Mesothelial cell of epicardium (in vitro differentiated cells): ENCODE measurements around the gene KCTD20. TPM values are rescaled to one million over a fixed set of nuclear protein-coding genes. Genes with fewer than 3 reads are reported as not detected.
A peak's percentile ranks its signal among the peaks of the same experiment; 100 is the strongest.

Experiments used
- DNase-seq, 2 experiments: peaks; one replicate each; pipeline ENCODE4 v3.0.0; 2021; ENCODE audit warnings: low spot score in 2 of 2; ENCODE audit not compliant: unreplicated experiment in 2 of 2
- H3K27ac Mint-ChIP-seq: 2 replicates; pipeline ENCODE4 v1.8.0; 2021; ENCODE audit warnings: mixed read lengths
- H3K27me3 Mint-ChIP-seq: 2 replicates; pipeline ENCODE4 v1.8.0; 2021; ENCODE audit warnings: low read depth, mixed read lengths
- H3K36me3 Mint-ChIP-seq: 2 replicates; pipeline ENCODE4 v1.8.0; 2021; ENCODE audit warnings: mixed read lengths
- H3K4me1 Mint-ChIP-seq: 2 replicates; pipeline ENCODE4 v1.8.0; 2021; ENCODE audit warnings: mixed read lengths
- H3K4me3 Mint-ChIP-seq: 2 replicates; pipeline ENCODE4 v1.8.0; 2021; ENCODE audit warnings: mild to moderate bottlenecking, moderate library complexity, mixed read lengths
- H3K9me3 Mint-ChIP-seq: 2 replicates; pipeline ENCODE4 v1.8.0; 2021; ENCODE audit warnings: mixed read lengths
- CTCF ChIP-seq: fragments of 200-600 bp; sonication (generic); IDR thresholded peaks from one replicate; pipeline ENCODE4 v1.5.0; 2021; ENCODE audit warnings: antibody characterized with exemption; ENCODE audit not compliant: unreplicated experiment
- total RNA-seq: library from RNA; stranded (reverse); gene quantifications from 3 replicates; pipeline ENCODE4 v1.2.1, GENCODE V29; 2021

Gene KCTD20
- total RNA-seq, 1 donor from 2014 or later: 39.9 TPM

- Mint-ChIP-seq H3K27ac (no peak overlapping the region), H3K4me1 (peaks cover 10% of the 10 kb centered on the region), H3K36me3 (peaks cover 2% of the 10 kb centered on the region), H3K27me3 (peaks cover 11% of the 10 kb centered on the region), H3K4me3 (no peak overlapping the region), H3K9me3 (peaks cover 8% of the 10 kb centered on the region)
- no peak for DNase-seq
- no peak for TF ChIP-seq CTCF
Measured at GRCh38 chr6:36413489-36414480, 29.0 kb upstream of the KCTD20 start.

GRCh38 chr6:36414481-36414880 lies 28.3 kb upstream of the KCTD20 start:
- Mint-ChIP-seq H3K27ac (no peak overlapping the region), H3K36me3 (peaks cover 2% of the 10 kb centered on the region), H3K9me3 (peaks cover 8% of the 10 kb centered on the region), H3K4me3 (no peak overlapping the region), H3K4me1 (peaks cover 12% of the 10 kb centered on the region), H3K27me3 (peaks cover 6% of the 10 kb centered on the region)
- no peak for DNase-seq
- no peak for TF ChIP-seq CTCF

GRCh38 chr6:36418558-36418957 lies 24.2 kb upstream of the KCTD20 start:
- Mint-ChIP-seq H3K4me3 (no peak overlapping the region), H3K4me1 (peaks cover 18% of the 10 kb centered on the region), H3K27me3 (no peaks in the 10 kb centered on the region), H3K9me3 (peaks cover 6% of the 10 kb centered on the region), H3K36me3 (no peaks in the 10 kb centered on the region), H3K27ac (no peak overlapping the region)
- DNase-seq: no peak
- TF ChIP-seq CTCF: no peak

GRCh38 chr6:36419310-36419709 lies 23.5 kb upstream of the KCTD20 start:
- H3K4me1 Mint-ChIP-seq: peaks cover 23% of the 10 kb centered on the region
- H3K9me3 Mint-ChIP-seq: peaks cover 3% of the 10 kb centered on the region
- no peak overlapping the region for H3K4me3 Mint-ChIP-seq
- no peak for TF ChIP-seq CTCF
- H3K36me3 Mint-ChIP-seq: no peaks in the 10 kb centered on the region
- H3K27ac Mint-ChIP-seq: no peak overlapping the region
- no peaks in the 10 kb centered on the region for H3K27me3 Mint-ChIP-seq
- DNase-seq: no peak

- Mint-ChIP-seq H3K36me3 (no peaks in the 10 kb centered on the region), H3K9me3 (peaks cover 3% of the 10 kb centered on the region)
- no peak for DNase-seq
Measured at GRCh38 chr6:36422714-36423100, 20.1 kb upstream of the KCTD20 start.

More at GRCh38 chr6:36422714-36423100, 20.1 kb upstream of the KCTD20 start:
- no peak for TF ChIP-seq CTCF
- H3K4me1 Mint-ChIP-seq: peaks cover 22% of the 10 kb centered on the region
- peak overlapping the region; percentile 93 for H3K27ac Mint-ChIP-seq
- H3K4me3 Mint-ChIP-seq: peak overlapping the region; percentile 76
- no peaks in the 10 kb centered on the region for H3K27me3 Mint-ChIP-seq
